Epithelial cell of esophagus (primary cell): ENCODE results near the gene MARF1.

ENCODE experiments used
- DNase-seq: peaks from one replicate; pipeline ENCODE4 v3.0.0; 2010; ENCODE audit warnings: low read depth
- H3K4me3 ChIP-seq: 2 replicates; pipeline ENCODE4 v1.5.1; 2011; ENCODE audit warnings: mild to moderate bottlenecking, low read length, control low read depth
- TF ChIP-seq, protein P1 (sequence below): IDR thresholded peaks from 2 replicates; pipeline ENCODE4 v1.5.1; 2011; ENCODE audit warnings: low read depth, mild to moderate bottlenecking, low read length, control low read depth, inconsistent platforms; ENCODE audit not compliant: insufficient read depth; ENCODE audit errors: missing control alignments

The MARF1 gene

GRCh38 chr16:15639061-15639568, 3.8 kb downstream of the MARF1 start:
- H3K4me3 ChIP-seq: no peak overlapping the region
- no peak for DNase-seq
- TF ChIP-seq, protein P1, sequence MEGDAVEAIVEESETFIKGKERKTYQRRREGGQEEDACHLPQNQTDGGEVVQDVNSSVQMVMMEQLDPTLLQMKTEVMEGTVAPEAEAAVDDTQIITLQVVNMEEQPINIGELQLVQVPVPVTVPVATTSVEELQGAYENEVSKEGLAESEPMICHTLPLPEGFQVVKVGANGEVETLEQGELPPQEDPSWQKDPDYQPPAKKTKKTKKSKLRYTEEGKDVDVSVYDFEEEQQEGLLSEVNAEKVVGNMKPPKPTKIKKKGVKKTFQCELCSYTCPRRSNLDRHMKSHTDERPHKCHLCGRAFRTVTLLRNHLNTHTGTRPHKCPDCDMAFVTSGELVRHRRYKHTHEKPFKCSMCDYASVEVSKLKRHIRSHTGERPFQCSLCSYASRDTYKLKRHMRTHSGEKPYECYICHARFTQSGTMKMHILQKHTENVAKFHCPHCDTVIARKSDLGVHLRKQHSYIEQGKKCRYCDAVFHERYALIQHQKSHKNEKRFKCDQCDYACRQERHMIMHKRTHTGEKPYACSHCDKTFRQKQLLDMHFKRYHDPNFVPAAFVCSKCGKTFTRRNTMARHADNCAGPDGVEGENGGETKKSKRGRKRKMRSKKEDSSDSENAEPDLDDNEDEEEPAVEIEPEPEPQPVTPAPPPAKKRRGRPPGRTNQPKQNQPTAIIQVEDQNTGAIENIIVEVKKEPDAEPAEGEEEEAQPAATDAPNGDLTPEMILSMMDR: no peak

- TF ChIP-seq, protein P1: no peak
- no peak overlapping the region for H3K4me3 ChIP-seq
- DNase-seq: no peak
Measured at GRCh38 chr16:15636392-15636873, 6.5 kb downstream of the MARF1 start.

DNA sequence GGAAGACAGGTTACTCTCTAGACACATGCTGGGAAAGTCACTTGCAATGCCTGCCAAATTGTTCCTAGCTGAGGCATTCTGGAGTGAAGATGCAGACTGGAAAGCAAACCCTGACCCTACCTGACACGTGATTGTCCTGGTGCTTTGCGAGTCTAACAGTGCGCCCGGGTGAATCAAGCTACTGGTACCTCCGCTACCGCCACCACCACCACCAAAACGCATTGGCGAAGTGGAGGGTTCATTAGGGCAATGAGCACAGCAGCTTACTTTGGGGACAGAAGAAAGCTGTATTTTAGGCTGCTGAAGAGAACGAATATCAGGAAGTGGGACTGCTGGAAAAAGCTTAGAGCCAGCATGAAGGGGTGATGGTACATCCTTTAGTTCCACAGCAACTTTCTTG, 7.0 kb downstream of the MARF1 start:
- no peak overlapping the region for H3K4me3 ChIP-seq
- TF ChIP-seq, protein P1: no peak
- DNase-seq: no peak

DNA sequence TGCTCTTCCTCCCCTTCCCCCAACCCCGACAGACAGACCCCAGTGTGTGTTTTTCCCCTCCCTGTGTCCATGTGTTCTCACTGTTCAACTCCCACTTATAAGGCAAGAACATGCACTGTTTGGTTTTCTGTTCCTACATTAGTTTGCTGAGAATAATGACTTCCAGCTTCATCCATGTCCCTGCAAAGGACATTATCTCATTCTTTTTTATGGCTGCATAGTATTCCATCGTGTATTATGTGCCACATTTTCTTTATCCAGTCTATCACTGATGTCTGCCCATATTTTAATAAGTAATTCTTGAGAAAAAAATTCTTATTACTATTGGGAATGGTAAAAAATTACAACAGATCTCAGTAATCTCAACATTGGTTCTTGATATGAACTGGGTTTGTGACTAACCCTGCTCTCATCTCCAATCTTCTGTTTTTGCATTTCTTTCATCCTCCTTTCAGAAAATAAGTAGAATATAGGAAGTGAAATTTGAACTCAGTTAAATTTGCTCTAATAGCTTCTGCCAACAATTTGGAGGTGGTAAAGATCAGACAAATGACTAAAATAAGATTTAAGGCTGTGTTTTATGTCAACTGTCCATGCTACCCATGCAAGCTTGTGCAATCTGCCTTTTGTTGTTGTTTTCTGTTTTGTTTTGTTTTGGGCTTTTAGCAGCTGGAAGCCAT, 11.1 kb downstream of the MARF1 start:
- TF ChIP-seq, protein P1: no peak
- no peak overlapping the region for H3K4me3 ChIP-seq
- no peak for DNase-seq

GRCh38 chr16:15621889-15622288, 21.1 kb downstream of the MARF1 start:
- no peak overlapping the region for H3K4me3 ChIP-seq
- DNase-seq: no peak
- TF ChIP-seq, protein P1: no peak

DNA sequence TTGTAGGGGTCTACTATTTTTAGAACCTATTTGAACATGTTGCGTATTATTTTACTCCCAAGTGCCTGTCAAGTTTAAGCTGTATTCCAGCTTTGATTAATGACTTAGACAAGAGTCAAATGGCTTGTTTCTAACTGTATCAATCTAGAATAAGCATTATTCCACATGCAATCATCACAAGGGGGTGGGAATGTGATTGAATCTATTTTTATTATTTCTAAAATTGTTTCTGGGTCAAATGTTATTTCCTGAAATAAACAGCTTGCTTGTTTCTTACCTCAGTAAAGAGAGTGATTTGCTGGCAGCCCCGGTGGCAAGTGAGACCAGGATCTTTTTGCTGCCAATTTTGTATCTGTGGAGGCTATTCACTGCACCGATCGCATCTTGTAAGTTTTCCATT, 21.5 kb downstream of the MARF1 start:
- no peak for DNase-seq
- H3K4me3 ChIP-seq: no peak overlapping the region
- TF ChIP-seq, protein P1: no peak
